Measurements from ENCODE around the gene SLC16A6.
A peak's percentile ranks its signal among the peaks of the same experiment; 100 is the strongest.
"Not testable (repeated sequence)": the region's sequence is repeated elsewhere in the genome, so short reads cannot be mapped to it uniquely, and the experiment has no call there.

The SLC16A6 gene

GRCh38 chr17:68314916-68315535 is 24.1 kb upstream of the SLC16A6 start:
- DNase-seq (ENCODE audit: low read depth), result no peak

- DNase-seq (ENCODE audit: low read depth), result no peak
Measured at GRCh38 chr17:68310152-68310551, 19.2 kb upstream of the SLC16A6 start.

GRCh38 chr17:68309066-68309670 is 18.2 kb upstream of the SLC16A6 start:
- not testable (repeated sequence) for DNase-seq (ENCODE audit: low read depth)

GRCh38 chr17:68308486-68308885 is 17.6 kb upstream of the SLC16A6 start:
- DNase-seq (ENCODE audit: low read depth), result not testable (repeated sequence)

- DNase-seq (ENCODE audit: low read depth), result no peak
Measured at GRCh38 chr17:68307443-68307842, 16.5 kb upstream of the SLC16A6 start.

DNA sequence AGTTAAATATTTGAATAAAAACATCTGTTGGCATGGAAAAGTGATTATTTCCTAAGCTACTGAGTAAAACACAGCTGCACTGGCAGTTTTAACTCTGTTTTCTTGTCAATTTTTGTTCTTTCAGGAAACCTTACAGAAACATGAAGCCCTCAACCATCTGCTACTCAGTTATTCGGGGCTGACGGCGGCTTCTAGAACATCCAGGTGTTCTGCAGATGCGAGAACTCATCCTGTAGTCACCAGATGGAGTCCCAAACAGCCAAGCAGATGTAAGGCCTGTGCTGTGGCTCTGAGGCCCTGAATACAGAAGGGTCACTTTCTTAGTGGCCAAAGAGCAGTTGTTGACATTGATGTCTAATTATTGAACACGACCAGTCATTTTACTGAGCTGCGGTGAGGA is 15.9 kb upstream of the SLC16A6 start:
- no peak for DNase-seq (ENCODE audit: low read depth)

- DNase-seq (ENCODE audit: low read depth), result no peak
Measured at GRCh38 chr17:68305142-68305541, 14.2 kb upstream of the SLC16A6 start.

DNA sequence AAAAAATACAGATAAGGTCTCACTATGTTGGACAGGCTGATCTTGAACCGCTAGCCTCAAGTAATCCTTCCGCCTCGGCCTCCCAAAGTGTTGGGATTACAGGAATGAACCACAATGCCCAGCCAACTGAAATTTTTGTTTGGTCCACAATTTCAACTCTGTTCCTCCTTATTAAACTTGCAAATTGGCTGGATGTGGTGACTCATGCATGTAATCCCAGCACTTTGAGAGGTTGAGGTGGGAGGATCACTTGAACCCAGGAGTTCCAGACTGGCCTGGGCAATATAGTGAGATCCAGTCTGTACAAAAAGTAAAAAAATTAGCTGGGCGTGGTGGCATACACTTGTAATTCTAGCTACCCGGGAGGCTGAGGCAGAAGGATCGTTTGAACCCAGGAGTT is 13.8 kb upstream of the SLC16A6 start:
- DNase-seq (ENCODE audit: low read depth), result no peak

DNA sequence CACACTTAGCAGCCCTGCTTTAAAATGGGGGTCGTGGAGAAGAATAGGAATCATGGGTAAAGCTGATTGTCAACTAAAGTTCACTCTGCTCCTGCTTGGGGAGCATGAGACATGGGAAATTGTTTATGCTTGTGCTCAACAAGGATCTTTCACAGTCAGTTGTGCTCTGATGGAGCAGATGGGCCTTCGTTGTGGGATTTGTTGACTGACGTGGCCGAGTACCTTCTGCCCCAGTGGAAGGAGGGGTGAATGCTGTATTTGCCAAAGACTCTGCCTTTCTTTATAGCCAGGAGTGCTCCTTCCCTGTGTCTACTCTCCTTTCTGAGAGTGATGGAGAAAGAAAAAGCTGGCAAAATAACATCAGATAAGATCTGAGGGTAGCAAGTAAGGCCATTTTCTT is 11.7 kb upstream of the SLC16A6 start:
- no peak for DNase-seq (ENCODE audit: low read depth)

GRCh38 chr17:68302066-68302564 is 11.2 kb upstream of the SLC16A6 start:
- DNase-seq (ENCODE audit: low read depth), result no peak

DNA sequence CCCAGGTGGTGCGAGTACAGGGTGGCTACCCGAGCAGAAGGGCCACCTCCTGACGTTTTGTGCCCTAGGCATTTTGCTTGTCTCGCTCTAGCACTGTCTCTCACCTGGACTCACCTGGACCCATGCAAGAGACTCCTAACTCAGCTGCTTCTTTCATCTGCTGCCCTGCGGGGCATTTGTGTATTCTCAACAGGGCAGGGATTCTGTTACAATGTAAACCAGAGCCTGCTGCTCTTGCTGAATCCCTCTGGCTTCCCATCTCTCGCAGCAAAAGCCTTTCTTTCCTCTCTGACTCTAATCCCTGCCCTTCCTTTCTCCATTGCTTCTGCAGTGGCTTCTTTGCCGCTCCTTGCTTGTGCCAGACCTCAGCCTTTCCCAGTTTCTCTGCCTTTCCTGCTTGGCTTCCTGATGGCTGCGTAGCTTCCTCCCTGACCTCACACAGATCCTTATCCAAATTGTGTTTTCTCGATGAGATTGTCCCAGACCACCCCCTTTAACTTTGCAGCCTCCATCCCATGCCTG is 10.6 kb upstream of the SLC16A6 start:
- no peak for DNase-seq (ENCODE audit: low read depth)

GRCh38 chr17:68299817-68300216 is 8.9 kb upstream of the SLC16A6 start:
- no peak for DNase-seq (ENCODE audit: low read depth)

DNA sequence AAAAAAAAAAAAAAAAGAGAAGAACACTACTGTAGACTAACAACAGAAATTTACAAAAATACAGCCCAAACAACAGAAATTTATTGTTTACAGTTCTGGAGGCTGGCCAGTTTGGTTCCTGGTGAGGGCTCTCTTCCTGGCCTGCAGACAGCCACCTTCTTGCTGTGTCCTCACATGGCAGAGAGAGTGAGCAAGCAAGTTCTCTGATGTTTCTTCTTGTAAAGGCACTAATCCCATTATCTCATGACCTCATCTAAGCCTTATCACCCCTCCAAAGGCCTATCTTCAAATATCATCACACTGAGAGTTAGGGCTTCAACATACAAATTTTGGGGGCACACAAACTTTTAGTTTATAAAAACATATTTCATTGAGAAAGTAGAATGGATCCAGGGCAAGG is 7.7 kb upstream of the SLC16A6 start:
- no peak for DNase-seq (ENCODE audit: low read depth)

- DNase-seq (ENCODE audit: low read depth), result no peak
Measured at GRCh38 chr17:68297195-68297594, 6.3 kb upstream of the SLC16A6 start.

DNA sequence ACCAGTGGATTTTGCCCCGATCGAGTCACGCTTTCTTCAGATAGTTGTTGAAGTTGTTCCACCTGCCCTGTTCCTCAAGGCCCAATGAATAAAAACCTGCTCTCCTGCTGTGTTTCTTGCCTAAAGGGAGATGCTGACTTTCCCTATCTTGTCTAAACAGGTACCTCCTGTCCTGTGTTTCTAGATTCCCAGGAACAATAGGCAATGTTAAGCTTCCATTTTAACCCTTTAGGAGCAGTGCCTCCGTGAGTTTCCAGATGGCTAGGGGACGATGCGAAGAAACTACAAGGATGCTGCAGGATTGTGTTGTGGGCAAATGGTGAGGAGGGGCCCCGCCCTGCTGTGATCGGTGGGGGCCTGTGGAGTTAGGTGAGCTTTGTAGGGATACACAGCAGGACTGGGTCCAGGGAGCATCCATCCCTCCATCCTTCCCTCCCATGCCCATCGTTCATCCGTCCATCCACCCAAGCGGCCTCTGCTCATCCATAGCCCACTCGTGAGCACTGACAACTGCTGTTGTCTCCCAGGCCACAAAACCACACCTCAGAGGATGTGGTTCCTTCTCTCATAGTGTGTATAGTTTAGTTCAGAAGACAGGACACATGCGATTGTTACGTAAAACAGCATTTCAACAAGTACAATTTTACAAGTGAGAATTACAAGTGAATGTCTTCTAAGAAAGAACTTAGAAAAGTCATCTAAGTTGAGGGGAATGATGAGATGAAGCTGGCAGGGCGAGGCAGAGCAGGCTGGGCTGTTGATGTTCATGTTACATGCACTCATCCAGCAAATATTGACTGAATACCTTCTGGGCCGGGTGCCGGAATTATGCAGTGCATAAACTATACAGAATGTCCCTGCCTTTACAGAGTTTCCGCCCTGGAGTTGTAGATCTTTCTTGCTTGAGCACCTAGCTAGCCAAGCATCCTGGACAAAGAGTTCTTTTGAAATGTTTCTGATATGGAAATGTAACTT is 5.6 kb upstream of the SLC16A6 start:
- DNase-seq (ENCODE audit: low read depth), result no peak

- no peak for DNase-seq (ENCODE audit: low read depth)
Measured at GRCh38 chr17:68295086-68295485, 4.2 kb upstream of the SLC16A6 start.

GRCh38 chr17:68294617-68295016 is 3.7 kb upstream of the SLC16A6 start:
- DNase-seq (ENCODE audit: low read depth), result no peak

DNA sequence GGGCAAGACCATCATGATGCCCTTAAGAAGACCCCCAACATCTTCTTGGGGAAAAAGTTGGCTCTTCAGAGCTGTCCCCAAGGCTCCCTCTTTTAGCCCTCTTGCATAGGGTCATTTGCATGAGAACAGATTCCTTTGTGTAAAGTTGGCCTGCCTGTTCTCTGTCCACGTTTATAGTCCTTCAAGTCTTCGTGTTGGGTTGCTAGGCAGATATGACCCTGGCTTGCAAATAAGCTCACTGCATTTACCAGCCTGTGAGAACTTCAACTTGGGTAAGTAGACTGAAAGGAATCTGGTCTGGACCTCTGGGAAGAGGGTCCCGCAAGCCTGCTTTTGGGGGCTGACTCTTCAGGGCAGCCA is 3.2 kb upstream of the SLC16A6 start:
- no peak for DNase-seq (ENCODE audit: low read depth)

DNA sequence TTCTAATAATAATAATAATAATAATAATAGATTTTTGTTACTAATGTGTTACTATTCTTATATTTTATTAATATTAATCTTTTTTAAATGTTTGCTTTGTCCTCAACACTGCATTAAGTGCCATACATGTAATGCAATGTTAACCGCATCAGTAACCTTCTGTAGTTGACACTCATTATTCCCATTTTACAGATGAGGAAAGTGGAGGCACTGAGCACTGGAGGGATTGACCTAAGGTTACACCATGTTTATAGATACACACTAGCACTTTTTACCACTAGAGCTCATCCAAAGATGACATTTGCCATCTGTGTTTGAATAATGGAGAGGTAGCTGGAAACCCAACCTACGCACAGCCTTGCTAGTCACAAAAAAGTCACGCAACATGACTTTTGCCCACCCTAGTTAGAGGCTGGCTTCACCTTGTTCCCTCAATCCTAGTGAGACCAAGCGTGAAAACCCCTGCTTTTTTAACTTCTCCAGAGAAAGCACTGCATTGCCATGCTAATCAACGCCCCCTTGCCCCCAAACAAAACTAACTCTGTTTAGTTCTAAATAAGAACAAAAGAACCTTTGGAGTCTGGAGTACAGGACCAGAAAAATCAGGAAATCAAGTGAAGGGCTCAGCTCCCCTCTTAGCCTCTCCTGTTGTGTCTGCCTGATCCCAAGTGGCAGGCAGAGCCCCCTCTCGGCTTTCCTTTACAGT is 2.7 kb upstream of the SLC16A6 start:
- DNase-seq (ENCODE audit: low read depth), result no peak

GRCh38 chr17:68292689-68293040 is 1.7 kb upstream of the SLC16A6 start:
- no peak for DNase-seq (ENCODE audit: low read depth)

- DNase-seq (ENCODE audit: low read depth), result peak; percentile 32
Measured at GRCh38 chr17:68291836-68292688, 1.1 kb upstream of the SLC16A6 start.
